ENCODE results near the gene BCL2L1. TPM values are rescaled to one million over a fixed set of nuclear protein-coding genes. Genes with fewer than 3 reads are reported as not detected.
"Not testable (repeated sequence)": the region's sequence is repeated elsewhere in the genome, so short reads cannot be mapped to it uniquely, and the experiment has no call there.

The BCL2L1 gene
- total and polyA plus RNA-seq, 2 donors (not counting 1 experiment from before 2014, with no cell fraction given): 61.8 to 77.1 TPM

GRCh38 chr20:31652917-31653396 lies 69.7 kb downstream of the BCL2L1 start:
- no peaks in the 10 kb centered on the region for H3K9me3 ChIP-seq (ENCODE audit: control insufficient read depth, insufficient read depth, low read depth, low read length)
- no peaks in the 10 kb centered on the region for H3K79me2 ChIP-seq (ENCODE audit: control insufficient read depth, insufficient read depth, low read length)
- no peak overlapping the region for H3K9ac ChIP-seq (ENCODE audit: insufficient read depth, low read length)
- no peaks in the 10 kb centered on the region for H3K27me3 ChIP-seq (ENCODE audit: control insufficient read depth, insufficient read depth, low read length)
- TF ChIP-seq EZH2 (IDR thresholded peaks at IDR 0.05; ENCODE audit: low read length, missing control alignments) (no peak), CTCF (conservative IDR thresholded peaks at IDR 0.05 in 1 of 2, IDR thresholded peaks at IDR 0.05 in 1 of 2; ENCODE audit: low read depth in 1 of 2, low read length in 2 of 2) (no peak)
- DNase-seq (ENCODE audit: low read depth in 2 of 2): peak; percentile 34 to 86
- no peaks in the 10 kb centered on the region for H4K20me1 ChIP-seq (ENCODE audit: control insufficient read depth, extremely low read depth, insufficient read depth, low read length)
- H3K4me2 ChIP-seq (ENCODE audit: extremely low read depth, insufficient read depth, low read length): peak overlapping the region; percentile 71
- peaks cover 2% of the 10 kb centered on the region for H3K4me1 ChIP-seq (ENCODE audit: control insufficient read depth, extremely low read depth, insufficient read depth, low read length)
- no peak overlapping the region for H2AFZ ChIP-seq (ENCODE audit: low read length)
- H3K4me3 ChIP-seq (replicated peaks in 1 of 4; ENCODE audit: control extremely low read depth in 1 of 4, insufficient read depth in 1 of 4, low read depth in 3 of 4, low read length in 4 of 4): no peak overlapping the region
- H3K36me3 ChIP-seq (ENCODE audit: control insufficient read depth, insufficient read depth, low read length): no peaks in the 10 kb centered on the region
- H3K27ac ChIP-seq (ENCODE audit: insufficient read depth, low read length): peak overlapping the region; percentile 16

- not testable (repeated sequence) for H2AFZ ChIP-seq (ENCODE audit: low read length); H3K27me3 ChIP-seq (ENCODE audit: control insufficient read depth, insufficient read depth, low read length); H3K79me2 ChIP-seq (ENCODE audit: control insufficient read depth, insufficient read depth, low read length); H3K9me3 ChIP-seq (ENCODE audit: control insufficient read depth, insufficient read depth, low read depth, low read length); DNase-seq (ENCODE audit: low read depth in 2 of 2); H3K4me1 ChIP-seq (ENCODE audit: control insufficient read depth, extremely low read depth, insufficient read depth, low read length); H3K27ac ChIP-seq (ENCODE audit: insufficient read depth, low read length); H3K4me2 ChIP-seq (ENCODE audit: extremely low read depth, insufficient read depth, low read length); H3K36me3 ChIP-seq (ENCODE audit: control insufficient read depth, insufficient read depth, low read length); H3K4me3 ChIP-seq (replicated peaks in 1 of 4; ENCODE audit: control extremely low read depth in 1 of 4, insufficient read depth in 1 of 4, low read depth in 3 of 4, low read length in 4 of 4); H3K9ac ChIP-seq (ENCODE audit: insufficient read depth, low read length); H4K20me1 ChIP-seq (ENCODE audit: control insufficient read depth, extremely low read depth, insufficient read depth, low read length)
Observed at GRCh38 chr20:31648104-31648503, 74.6 kb downstream of the BCL2L1 start.

GRCh38 chr20:31644701-31645100 lies 78.0 kb downstream of the BCL2L1 start:
- no peaks in the 10 kb centered on the region for H3K9me3 ChIP-seq (ENCODE audit: control insufficient read depth, insufficient read depth, low read depth, low read length)
- no peak overlapping the region for H2AFZ ChIP-seq (ENCODE audit: low read length)
- no peaks in the 10 kb centered on the region for H3K79me2 ChIP-seq (ENCODE audit: control insufficient read depth, insufficient read depth, low read length)
- H3K4me1 ChIP-seq (ENCODE audit: control insufficient read depth, extremely low read depth, insufficient read depth, low read length): peaks cover 2% of the 10 kb centered on the region
- TF ChIP-seq CTCF (conservative IDR thresholded peaks at IDR 0.05 in 1 of 2, IDR thresholded peaks at IDR 0.05 in 1 of 2; ENCODE audit: low read depth in 1 of 2, low read length in 2 of 2): no peak
- no peak for TF ChIP-seq EZH2 (IDR thresholded peaks at IDR 0.05; ENCODE audit: low read length, missing control alignments)
- peaks cover 3% of the 10 kb centered on the region for H3K27me3 ChIP-seq (ENCODE audit: control insufficient read depth, insufficient read depth, low read length)
- no peak overlapping the region for H3K9ac ChIP-seq (ENCODE audit: insufficient read depth, low read length)
- no peak overlapping the region for H3K4me2 ChIP-seq (ENCODE audit: extremely low read depth, insufficient read depth, low read length)
- no peaks in the 10 kb centered on the region for H4K20me1 ChIP-seq (ENCODE audit: control insufficient read depth, extremely low read depth, insufficient read depth, low read length)
- H3K4me3 ChIP-seq (replicated peaks in 1 of 4; ENCODE audit: control extremely low read depth in 1 of 4, insufficient read depth in 1 of 4, low read depth in 3 of 4, low read length in 4 of 4): no peak overlapping the region
- DNase-seq (ENCODE audit: low read depth in 2 of 2): no peak
- H3K27ac ChIP-seq (ENCODE audit: insufficient read depth, low read length): no peak overlapping the region
- H3K36me3 ChIP-seq (ENCODE audit: control insufficient read depth, insufficient read depth, low read length): no peaks in the 10 kb centered on the region
